IgD-negative memory B cell (primary cell): ENCODE measurements around the gene RTN3. TPM values are rescaled to one million over a fixed set of nuclear protein-coding genes. Genes with fewer than 3 reads are reported as not detected.
"Not testable (repeated sequence)": the region's sequence is repeated elsewhere in the genome, so short reads cannot be mapped to it uniquely, and the experiment has no call there.

Experiments used
- H3K27ac Mint-ChIP-seq, 3 donors: one replicate each; pipeline ENCODE4 v1.8.0; 2020 to 2022; ENCODE audit warnings: mild to moderate bottlenecking in 3 of 3, mixed read lengths in 3 of 3, moderate library complexity in 1 of 3
- H3K27me3 Mint-ChIP-seq: one replicate; pipeline ENCODE4 v1.8.0; 2021; ENCODE audit warnings: mixed read lengths
- H3K36me3 Mint-ChIP-seq: one replicate; pipeline ENCODE4 v1.8.0; 2020; ENCODE audit warnings: mild to moderate bottlenecking, mixed read lengths
- H3K4me1 Mint-ChIP-seq, 3 donors: one replicate each; pipeline ENCODE4 v1.8.0; 2020 to 2022; ENCODE audit warnings: mixed read lengths in 3 of 3, mild to moderate bottlenecking in 1 of 3
- H3K4me3 Mint-ChIP-seq, 4 donors: one replicate each; pipeline ENCODE4 v1.8.0; 2020 to 2022; ENCODE audit warnings: mild to moderate bottlenecking in 4 of 4, mixed read lengths in 4 of 4, moderate library complexity in 3 of 4
- H3K9me3 Mint-ChIP-seq, 3 donors: one replicate each; pipeline ENCODE4 v1.8.0; 2020 to 2021; ENCODE audit warnings: mixed read lengths in 3 of 3, mild to moderate bottlenecking in 1 of 3
- polyA plus RNA-seq: library from polyadenylated mRNA; unstranded; fragments of 300-500 nt; fragmentation: Illumina TruSeq; gene quantifications from one replicate; pipeline ENCODE4 v1.2.3, GENCODE V29; 2021

RTN3 gene, protein sequence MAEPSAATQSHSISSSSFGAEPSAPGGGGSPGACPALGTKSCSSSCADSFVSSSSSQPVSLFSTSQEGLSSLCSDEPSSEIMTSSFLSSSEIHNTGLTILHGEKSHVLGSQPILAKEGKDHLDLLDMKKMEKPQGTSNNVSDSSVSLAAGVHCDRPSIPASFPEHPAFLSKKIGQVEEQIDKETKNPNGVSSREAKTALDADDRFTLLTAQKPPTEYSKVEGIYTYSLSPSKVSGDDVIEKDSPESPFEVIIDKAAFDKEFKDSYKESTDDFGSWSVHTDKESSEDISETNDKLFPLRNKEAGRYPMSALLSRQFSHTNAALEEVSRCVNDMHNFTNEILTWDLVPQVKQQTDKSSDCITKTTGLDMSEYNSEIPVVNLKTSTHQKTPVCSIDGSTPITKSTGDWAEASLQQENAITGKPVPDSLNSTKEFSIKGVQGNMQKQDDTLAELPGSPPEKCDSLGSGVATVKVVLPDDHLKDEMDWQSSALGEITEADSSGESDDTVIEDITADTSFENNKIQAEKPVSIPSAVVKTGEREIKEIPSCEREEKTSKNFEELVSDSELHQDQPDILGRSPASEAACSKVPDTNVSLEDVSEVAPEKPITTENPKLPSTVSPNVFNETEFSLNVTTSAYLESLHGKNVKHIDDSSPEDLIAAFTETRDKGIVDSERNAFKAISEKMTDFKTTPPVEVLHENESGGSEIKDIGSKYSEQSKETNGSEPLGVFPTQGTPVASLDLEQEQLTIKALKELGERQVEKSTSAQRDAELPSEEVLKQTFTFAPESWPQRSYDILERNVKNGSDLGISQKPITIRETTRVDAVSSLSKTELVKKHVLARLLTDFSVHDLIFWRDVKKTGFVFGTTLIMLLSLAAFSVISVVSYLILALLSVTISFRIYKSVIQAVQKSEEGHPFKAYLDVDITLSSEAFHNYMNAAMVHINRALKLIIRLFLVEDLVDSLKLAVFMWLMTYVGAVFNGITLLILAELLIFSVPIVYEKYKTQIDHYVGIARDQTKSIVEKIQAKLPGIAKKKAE
- polyA plus RNA-seq: 27.1 TPM

DNA sequence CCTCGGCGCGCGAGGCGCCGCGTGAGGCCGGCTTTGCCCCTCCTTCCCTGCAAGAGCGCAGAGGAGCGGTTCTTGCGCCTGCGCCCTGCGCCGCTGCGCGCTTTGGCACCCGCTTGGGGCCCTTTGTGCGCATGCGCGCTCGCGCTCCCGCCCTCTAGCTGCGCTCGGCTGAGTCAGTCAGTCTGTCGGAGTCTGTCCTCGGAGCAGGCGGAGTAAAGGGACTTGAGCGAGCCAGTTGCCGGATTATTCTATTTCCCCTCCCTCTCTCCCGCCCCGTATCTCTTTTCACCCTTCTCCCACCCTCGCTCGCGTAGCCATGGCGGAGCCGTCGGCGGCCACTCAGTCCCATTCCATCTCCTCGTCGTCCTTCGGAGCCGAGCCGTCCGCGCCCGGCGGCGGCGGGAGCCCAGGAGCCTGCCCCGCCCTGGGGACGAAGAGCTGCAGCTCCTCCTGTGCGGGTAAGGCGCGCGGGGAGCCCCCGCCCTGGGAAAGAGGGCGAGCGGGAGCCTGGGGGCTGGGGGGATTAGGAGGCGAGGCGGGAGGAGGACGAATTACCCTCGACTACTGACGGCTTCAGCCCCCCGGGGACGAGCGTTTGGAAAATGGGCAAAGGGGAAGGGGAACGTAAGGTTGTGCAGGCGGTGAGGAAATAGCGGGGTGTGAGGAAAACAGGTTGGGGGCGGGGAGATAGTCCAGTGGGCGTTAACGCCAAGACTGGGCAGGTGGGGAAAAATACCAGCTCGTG is at the start of gene RTN3:
Gene RTN3 (plus strand): TSS at position 180 of the 745 bp plus-strand sequence. CDS start 137 bp downstream, at position 317.
- Mint-ChIP-seq H3K27me3 (no peaks in the 10 kb centered on the region), H3K4me1 (peaks cover 13 to 29% (median 23%) of the 10 kb centered on the region in 3 donors), H3K9me3 (no peaks in the 10 kb centered on the region), H3K4me3 (peak within 1 kb of the TSS; percentile 86 to 98 (median 93)), H3K36me3 (no peaks in the 10 kb centered on the region), H3K27ac (peak within 1 kb of the TSS; percentile 80 to 98 (median 90))

DNA sequence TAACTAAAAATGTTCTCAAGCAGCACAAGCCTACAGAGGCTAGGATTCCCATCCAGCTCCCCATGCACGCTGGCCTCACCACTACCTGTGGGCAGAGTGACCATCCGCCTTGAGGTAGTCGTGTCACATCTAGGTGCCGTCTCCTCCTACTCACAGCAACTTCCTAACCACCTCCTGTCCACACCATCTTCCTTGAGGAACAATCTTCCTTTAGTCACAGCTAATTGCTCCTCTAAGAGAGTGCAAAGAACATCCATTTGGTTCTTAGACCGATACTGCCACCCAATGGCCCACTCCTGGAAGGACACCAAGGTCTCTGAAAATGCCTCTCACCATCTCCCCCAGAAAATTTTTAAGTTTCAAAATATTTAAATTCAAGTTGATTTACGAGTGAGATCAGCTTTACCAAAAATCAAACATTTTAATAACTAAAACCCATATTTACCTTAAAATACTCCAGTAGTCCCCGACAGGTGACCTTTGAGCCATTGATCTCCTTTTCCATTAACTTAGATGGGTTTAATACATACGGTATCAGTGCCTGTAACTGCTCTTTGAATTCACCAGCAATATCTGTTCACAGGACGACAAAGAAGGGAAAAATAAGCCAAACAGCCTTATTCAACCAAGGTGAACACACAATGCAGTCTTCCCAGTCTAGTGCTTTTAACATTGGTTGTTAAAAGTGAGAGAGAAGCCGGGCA is 45.4 kb upstream of the RTN3 start:
- Mint-ChIP-seq H3K4me1 (peaks cover 11 to 16% (median 12%) of the 10 kb centered on the region in 3 donors), H3K27me3 (no peaks in the 10 kb centered on the region), H3K27ac (no peak overlapping the region), H3K4me3 (no peak overlapping the region), H3K9me3 (no peaks in the 10 kb centered on the region), H3K36me3 (peaks cover 13% of the 10 kb centered on the region)

DNA sequence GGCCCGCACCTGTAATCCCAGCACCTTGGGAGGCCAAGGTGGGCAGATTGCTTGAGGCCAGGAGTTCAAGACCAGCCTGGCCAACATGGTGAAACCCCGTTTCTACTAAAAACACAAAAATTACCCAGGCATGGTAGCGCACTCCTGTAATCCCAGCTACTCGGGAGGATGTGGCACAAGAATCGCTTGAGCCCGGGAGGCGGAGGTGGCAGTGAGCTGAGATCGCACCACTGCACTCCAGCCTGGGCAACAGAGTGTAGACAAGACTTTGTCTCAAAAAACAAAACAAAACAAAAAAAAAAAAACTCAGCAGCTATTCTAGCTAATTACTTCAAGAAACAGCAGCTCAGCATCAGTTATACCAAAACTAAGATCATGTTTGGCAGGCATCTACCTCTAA is 42.9 kb upstream of the RTN3 start:
- not testable (repeated sequence) for H3K9me3 Mint-ChIP-seq, H3K27me3 Mint-ChIP-seq, H3K4me1 Mint-ChIP-seq, H3K27ac Mint-ChIP-seq, H3K36me3 Mint-ChIP-seq, H3K4me3 Mint-ChIP-seq

DNA sequence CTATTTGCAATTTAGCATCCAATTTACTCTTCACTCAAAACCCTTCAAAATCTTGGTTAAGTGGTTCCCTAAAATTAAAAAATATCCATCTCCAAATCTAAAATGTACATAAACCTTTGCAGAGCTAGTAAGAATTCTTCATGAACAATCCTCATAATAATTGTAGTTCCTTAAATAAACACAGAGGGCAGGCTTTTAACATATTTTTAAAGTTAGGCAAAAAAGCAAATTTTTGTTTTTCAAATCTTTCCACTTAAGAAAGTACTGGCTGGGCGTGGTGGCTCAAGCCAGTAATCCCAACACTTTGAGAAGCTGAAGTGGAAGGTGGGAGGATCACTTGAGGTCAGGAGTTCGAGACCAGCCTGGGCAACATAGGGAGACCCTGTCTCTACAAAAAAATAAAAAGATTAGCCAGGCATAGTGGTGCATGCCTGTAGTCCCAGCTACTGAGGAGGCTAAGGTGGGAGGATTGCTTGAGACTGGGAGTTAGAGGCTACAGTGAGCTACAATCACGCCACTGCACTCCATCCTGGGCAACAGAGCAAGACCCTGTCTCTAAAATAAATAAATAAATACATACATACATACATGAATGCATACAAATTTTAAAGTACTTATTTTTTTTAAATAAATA is 42.0 kb upstream of the RTN3 start:
- H3K27me3 Mint-ChIP-seq: no peaks in the 10 kb centered on the region
- no peaks in the 10 kb centered on the region for H3K9me3 Mint-ChIP-seq
- H3K4me1 Mint-ChIP-seq: peaks cover 3 to 6% (median 4%) of the 10 kb centered on the region in 3 donors
- H3K36me3 Mint-ChIP-seq: peaks cover 8% of the 10 kb centered on the region
- H3K27ac Mint-ChIP-seq: peak overlapping the region; percentile 0 to 79 (median 7)
- H3K4me3 Mint-ChIP-seq: no peak overlapping the region

DNA sequence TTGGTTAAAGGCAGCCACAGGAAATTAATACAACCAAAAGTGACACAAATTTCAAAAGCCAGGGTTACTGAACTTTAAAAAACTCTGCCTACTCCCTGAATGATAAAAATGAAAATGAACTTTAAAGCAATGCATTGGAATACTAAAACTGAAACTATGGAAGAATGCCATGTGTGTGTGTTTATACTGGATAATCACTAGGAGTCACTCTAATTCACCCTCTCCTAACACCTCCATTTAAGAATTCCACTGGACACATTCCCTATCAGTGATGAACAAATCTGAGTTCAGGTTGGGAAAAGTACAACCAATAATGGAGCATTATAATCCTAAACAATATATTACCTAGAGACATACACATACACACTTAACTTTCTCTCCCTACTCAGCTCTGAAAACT is 39.6 kb upstream of the RTN3 start:
- H3K4me1 Mint-ChIP-seq: peaks cover 0 to 6% (median 2%) of the 10 kb centered on the region in 3 donors
- peak overlapping the region in 1 of 3 donors; percentile 16 for H3K27ac Mint-ChIP-seq
- H3K9me3 Mint-ChIP-seq: no peaks in the 10 kb centered on the region
- no peaks in the 10 kb centered on the region for H3K27me3 Mint-ChIP-seq
- peaks cover 3% of the 10 kb centered on the region for H3K36me3 Mint-ChIP-seq
- no peak overlapping the region for H3K4me3 Mint-ChIP-seq

GRCh38 chr11:63643205-63643604 is 38.1 kb upstream of the RTN3 start:
- Mint-ChIP-seq H3K27me3 (no peaks in the 10 kb centered on the region), H3K27ac (no peak overlapping the region), H3K36me3 (peaks cover 10% of the 10 kb centered on the region), H3K9me3 (no peaks in the 10 kb centered on the region), H3K4me1 (peaks cover 0 to 6% (median 2%) of the 10 kb centered on the region in 3 donors), H3K4me3 (no peak overlapping the region)

GRCh38 chr11:63652671-63653070 is 28.6 kb upstream of the RTN3 start:
- Mint-ChIP-seq H3K27me3 (no peaks in the 10 kb centered on the region), H3K9me3 (no peaks in the 10 kb centered on the region), H3K4me3 (no peak overlapping the region), H3K27ac (no peak overlapping the region), H3K36me3 (peaks cover 9% of the 10 kb centered on the region), H3K4me1 (peaks cover 0 to 5% (median 3%) of the 10 kb centered on the region in 3 donors)

DNA sequence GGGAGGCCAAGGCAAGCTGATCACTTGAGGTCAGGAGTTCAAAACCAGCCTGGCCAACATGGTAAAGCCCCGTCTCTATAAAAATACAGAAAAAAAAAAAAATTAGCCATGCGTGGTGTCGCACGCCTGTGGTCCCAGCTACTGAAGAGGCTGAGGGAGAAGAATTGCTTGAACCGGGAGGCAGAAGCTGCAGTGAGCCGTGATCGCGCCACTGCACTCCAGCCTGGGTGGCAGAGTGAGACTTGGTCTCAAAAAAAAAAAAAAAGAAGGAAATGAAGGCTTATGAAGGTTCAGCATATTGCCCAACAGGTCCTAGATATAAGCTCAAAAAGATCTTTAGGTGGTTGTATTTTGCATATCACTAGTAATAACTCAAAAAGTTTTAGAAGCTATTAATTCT is 20.3 kb upstream of the RTN3 start:
- H3K27ac Mint-ChIP-seq: peak overlapping the region in 1 of 3 donors; percentile 51
- peaks cover 10 to 24% (median 18%) of the 10 kb centered on the region in 3 donors for H3K4me1 Mint-ChIP-seq
- peak overlapping the region in 2 of 4 donors; percentile 39 to 82 for H3K4me3 Mint-ChIP-seq
- H3K9me3 Mint-ChIP-seq: no peaks in the 10 kb centered on the region
- peaks cover 5% of the 10 kb centered on the region for H3K36me3 Mint-ChIP-seq
- no peaks in the 10 kb centered on the region for H3K27me3 Mint-ChIP-seq

DNA sequence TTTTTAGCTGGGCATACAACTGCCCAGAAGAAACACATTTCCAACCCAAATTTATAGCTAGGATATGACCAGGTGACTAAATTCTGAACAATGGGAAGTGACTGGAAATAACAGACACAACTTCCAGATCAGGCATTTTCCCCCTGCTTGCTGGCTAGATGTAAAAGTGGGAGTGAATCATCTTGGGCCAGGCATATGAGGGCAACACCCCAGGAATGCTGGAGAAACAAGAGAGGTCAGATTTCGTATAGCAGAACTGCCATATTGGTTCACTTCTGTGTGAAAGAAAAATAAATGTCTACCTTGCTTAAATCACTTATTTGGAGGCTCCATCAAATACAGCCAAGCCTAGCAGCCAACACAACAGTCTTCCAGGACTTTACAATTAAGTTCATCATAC is 17.5 kb upstream of the RTN3 start:
- Mint-ChIP-seq H3K27me3 (no peaks in the 10 kb centered on the region), H3K27ac (no peak overlapping the region), H3K9me3 (no peaks in the 10 kb centered on the region), H3K4me1 (peaks cover 16 to 33% (median 23%) of the 10 kb centered on the region in 3 donors), H3K36me3 (peaks cover 5% of the 10 kb centered on the region), H3K4me3 (no peak overlapping the region)

DNA sequence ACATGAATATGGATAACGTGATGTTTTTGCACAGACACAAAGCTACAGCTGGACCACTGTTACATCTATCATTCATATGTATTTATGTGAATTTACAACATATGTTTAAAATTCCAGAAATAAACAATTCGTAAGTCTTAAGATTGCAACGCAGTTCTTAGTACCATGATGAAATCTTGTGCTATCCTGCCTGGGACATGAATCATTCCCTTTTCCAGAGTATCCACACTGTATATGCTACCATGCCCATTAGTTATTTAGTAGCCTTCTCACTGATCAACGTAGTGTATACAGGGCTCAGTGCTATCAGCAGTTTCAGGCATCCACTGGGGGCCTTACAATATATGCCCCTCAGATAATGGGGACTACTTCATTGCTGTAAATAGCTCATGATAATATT is 14.4 kb upstream of the RTN3 start:
- H3K27ac Mint-ChIP-seq: no peak overlapping the region
- H3K9me3 Mint-ChIP-seq: no peaks in the 10 kb centered on the region
- H3K4me1 Mint-ChIP-seq: peaks cover 11 to 31% (median 20%) of the 10 kb centered on the region in 3 donors
- peak overlapping the region in 1 of 4 donors; percentile 12 for H3K4me3 Mint-ChIP-seq
- H3K36me3 Mint-ChIP-seq: peaks cover 2% of the 10 kb centered on the region
- no peaks in the 10 kb centered on the region for H3K27me3 Mint-ChIP-seq

- Mint-ChIP-seq H3K4me1 (peaks cover 11 to 28% (median 20%) of the 10 kb centered on the region in 3 donors), H3K9me3 (no peaks in the 10 kb centered on the region), H3K27me3 (no peaks in the 10 kb centered on the region), H3K36me3 (peaks cover 2% of the 10 kb centered on the region), H3K27ac (peak overlapping the region in 1 of 3 donors; percentile 74), H3K4me3 (peak overlapping the region; percentile 4 to 67 (median 26))
Measured at GRCh38 chr11:63667995-63668795, 13.1 kb upstream of the RTN3 start.

GRCh38 chr11:63670096-63670432 is 11.2 kb upstream of the RTN3 start:
- Mint-ChIP-seq H3K9me3 (no peaks in the 10 kb centered on the region), H3K4me1 (peaks cover 8 to 24% (median 14%) of the 10 kb centered on the region in 3 donors), H3K36me3 (peaks cover 2% of the 10 kb centered on the region), H3K4me3 (peak overlapping the region; percentile 59 to 94 (median 84)), H3K27ac (peak overlapping the region; percentile 56 to 88 (median 88)), H3K27me3 (no peaks in the 10 kb centered on the region)
